Muscle layer of duodenum (tissue), 2 donors: ENCODE measurements around the gene COL23A1.
"Not testable (repeated sequence)": the region's sequence is repeated elsewhere in the genome, so short reads cannot be mapped to it uniquely, and the experiment has no call there.

Experiments
- H3K27ac ChIP-seq: one replicate; pipeline ENCODE4 v1.7.0; 2013; ENCODE audit warnings: mild to moderate bottlenecking, low read length
- H3K27me3 ChIP-seq: one replicate; pipeline ENCODE4 v1.7.0; 2013; ENCODE audit warnings: low read depth, mild to moderate bottlenecking, control low read depth, low read length
- H3K36me3 ChIP-seq, 2 donors: one replicate each; pipeline ENCODE4 v1.7.0; 2013; ENCODE audit warnings: low read length in 2 of 2, control low read depth in 1 of 2, mild to moderate bottlenecking in 1 of 2; ENCODE audit not compliant: insufficient read depth in 2 of 2, control insufficient read depth in 1 of 2
- H3K4me1 ChIP-seq, 2 donors: one replicate each; pipeline ENCODE4 v1.7.0; 2013; ENCODE audit warnings: low read length in 2 of 2, mild to moderate bottlenecking in 2 of 2, control low read depth in 1 of 2, moderate library complexity in 1 of 2; ENCODE audit not compliant: insufficient read depth in 2 of 2, control insufficient read depth in 1 of 2
- H3K4me3 ChIP-seq, 2 donors: one replicate each; pipeline ENCODE4 v1.7.0; 2013; ENCODE audit warnings: low read length in 2 of 2, low read depth in 1 of 2, mild to moderate bottlenecking in 1 of 2
- H3K9me3 ChIP-seq, 2 donors: one replicate each; pipeline ENCODE4 v1.7.0; 2013; ENCODE audit warnings: low read length in 2 of 2, control low read depth in 1 of 2, mild to moderate bottlenecking in 1 of 2; ENCODE audit not compliant: control insufficient read depth in 1 of 2
- donor health status: healthy.

COL23A1 gene

DNA sequence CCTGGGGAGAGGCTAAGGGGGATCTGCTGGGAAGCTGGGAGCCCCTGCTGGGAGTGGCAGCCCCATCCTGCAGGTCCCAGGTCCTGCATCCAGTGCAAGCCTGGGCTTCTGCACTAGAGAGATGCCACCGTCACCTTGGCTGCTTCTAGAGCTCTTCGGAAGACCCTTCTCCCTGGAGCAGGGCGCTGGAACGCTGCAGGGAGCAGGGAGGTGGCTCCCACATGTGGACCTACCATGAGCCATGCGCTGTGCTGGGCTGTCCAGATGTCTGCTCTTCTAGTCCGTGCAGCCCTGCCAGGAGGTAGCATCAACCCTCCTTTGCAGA, 266.7 kb downstream of the COL23A1 start:
- Histone ChIP-seq H3K4me3 (no peak overlapping the region), H3K36me3 (no peaks in the 10 kb centered on the region), H3K4me1 (peaks cover 0 to 5% of the 10 kb centered on the region in 2 donors), H3K27ac (no peak overlapping the region), H3K9me3 (no peaks in the 10 kb centered on the region), H3K27me3 (no peaks in the 10 kb centered on the region)

DNA sequence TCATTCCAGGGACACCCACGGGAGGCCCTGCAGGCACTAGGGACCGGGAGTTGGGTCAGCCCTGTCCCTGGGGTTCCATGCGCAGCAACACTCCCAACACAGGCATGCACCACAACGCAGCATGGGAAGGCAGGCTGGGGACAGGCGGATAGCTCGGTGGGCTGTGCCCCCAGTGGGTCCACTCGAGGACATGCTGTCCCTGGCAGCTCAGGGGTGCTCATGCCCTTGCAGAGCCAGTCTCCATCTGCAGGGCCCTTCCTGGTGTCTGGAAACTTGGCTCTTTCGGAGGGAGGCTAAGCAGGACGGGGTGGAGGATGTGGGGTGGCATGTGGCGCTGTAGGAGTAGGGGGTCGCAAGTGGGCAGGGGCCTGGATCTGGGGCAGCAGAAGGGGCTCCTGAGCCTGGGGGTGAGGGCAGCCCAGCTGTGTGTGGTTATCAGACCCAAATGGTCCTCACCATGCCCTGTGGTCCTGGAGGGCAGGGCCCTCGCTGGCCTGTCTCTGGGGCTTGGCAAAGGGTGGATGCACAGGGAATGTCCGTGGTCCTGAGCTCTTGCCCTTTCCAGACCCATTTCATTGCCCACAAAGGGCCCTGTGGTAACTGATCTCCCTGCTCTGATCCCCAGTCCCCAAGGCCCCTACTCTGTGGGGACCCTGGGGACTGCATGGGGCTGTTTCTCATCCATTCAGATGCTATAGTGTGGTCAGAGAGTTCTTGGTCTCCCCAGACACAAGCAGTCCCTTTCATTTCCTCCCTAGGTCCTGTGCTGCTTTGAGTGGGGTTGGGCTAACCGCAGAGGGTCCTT, 267.3 kb downstream of the COL23A1 start:
- Histone ChIP-seq H3K4me1 (peaks cover 0 to 5% of the 10 kb centered on the region in 2 donors), H3K27me3 (no peaks in the 10 kb centered on the region)

DNA sequence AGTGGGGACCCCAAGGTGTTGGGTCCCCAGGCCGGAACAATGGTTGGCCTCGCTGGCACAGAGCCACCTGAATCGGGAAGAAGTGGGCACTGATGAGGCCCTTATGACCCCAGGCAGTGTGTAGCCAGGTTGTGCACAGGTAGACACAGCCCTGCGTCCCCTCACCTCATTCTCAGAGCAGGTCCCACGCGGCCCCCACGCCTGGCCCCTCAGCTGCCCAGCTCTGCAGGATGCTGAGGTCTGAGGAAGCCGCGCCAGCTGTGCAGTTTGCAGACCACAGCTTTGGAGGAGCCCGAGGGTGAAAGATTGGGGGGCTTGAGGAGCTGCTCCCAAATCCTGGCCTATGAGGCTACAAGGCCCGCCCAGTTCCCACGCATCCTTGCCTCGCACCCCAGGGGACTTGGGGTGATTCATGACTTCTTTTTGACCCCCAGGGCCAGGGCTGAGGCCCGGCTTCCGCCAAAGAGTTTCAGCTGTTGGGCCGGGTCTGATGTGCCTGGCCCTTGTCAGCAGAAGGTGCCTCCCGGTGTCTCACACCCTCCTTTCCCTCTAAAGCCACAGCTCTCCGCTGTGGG, 269.8 kb downstream of the COL23A1 start:
- Histone ChIP-seq H3K27ac (no peak overlapping the region), H3K9me3 (no peaks in the 10 kb centered on the region), H3K36me3 (no peaks in the 10 kb centered on the region), H3K4me3 (no peak overlapping the region), H3K27me3 (no peaks in the 10 kb centered on the region), H3K4me1 (no peaks in the 10 kb centered on the region)

More for the DNA sequence above, 267.3 kb downstream of the COL23A1 start:
- no peaks in the 10 kb centered on the region for H3K36me3 ChIP-seq
- no peak overlapping the region for H3K27ac ChIP-seq
- no peaks in the 10 kb centered on the region for H3K9me3 ChIP-seq
- no peak overlapping the region for H3K4me3 ChIP-seq

DNA sequence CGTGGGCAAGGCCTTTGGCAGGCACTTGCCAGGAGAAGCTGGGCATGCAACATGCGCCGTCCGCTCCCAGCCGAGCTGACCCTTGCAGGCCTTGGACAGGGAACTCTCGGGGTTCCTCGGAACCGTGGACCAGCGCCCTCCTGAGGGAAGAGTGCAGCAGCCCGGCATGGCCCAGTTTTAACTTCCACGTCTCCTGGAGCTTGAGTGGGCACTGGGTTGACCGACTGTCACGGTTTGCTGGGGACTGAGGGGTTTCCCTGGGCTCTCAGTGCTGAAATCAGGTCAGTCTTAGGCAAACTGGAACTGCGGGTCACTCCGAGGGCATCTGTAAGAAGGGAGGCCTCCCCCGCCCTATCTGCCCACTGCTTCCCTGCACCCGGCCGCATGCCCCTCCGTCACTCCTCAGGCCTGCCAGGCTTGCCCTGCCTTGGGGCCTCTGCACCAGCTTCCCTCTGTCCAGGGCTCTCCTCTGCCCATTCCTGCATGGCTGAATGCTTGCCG, 270.6 kb downstream of the COL23A1 start:
- no peak overlapping the region for H3K4me3 ChIP-seq
- H3K4me1 ChIP-seq: no peaks in the 10 kb centered on the region
- no peaks in the 10 kb centered on the region for H3K9me3 ChIP-seq
- no peak overlapping the region for H3K27ac ChIP-seq
- H3K27me3 ChIP-seq: no peaks in the 10 kb centered on the region
- H3K36me3 ChIP-seq: no peaks in the 10 kb centered on the region

DNA sequence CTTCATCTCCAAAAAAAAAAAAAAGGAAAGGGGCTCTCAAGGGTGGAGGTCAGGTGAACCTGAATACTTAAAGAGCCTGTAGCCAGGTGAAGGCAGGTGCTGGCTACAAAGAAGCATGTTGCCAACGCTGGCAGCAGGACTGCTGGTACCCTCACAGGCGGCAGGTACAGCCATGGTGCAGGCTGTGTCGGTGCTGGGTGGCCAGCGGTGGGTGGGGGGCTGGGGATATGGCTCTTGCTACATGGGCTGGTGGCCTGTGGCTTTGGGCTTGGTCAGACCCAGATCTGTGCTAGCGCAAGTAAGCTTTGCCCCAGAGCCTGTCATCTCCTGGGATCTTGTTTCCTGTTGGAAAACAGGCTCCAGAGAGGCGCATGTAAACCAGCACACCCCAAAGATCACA, 271.3 kb downstream of the COL23A1 start:
- H3K36me3 ChIP-seq: no peaks in the 10 kb centered on the region
- no peaks in the 10 kb centered on the region for H3K9me3 ChIP-seq
- no peaks in the 10 kb centered on the region for H3K4me1 ChIP-seq
- no peak overlapping the region for H3K4me3 ChIP-seq
- H3K27ac ChIP-seq: no peak overlapping the region
- no peaks in the 10 kb centered on the region for H3K27me3 ChIP-seq

DNA sequence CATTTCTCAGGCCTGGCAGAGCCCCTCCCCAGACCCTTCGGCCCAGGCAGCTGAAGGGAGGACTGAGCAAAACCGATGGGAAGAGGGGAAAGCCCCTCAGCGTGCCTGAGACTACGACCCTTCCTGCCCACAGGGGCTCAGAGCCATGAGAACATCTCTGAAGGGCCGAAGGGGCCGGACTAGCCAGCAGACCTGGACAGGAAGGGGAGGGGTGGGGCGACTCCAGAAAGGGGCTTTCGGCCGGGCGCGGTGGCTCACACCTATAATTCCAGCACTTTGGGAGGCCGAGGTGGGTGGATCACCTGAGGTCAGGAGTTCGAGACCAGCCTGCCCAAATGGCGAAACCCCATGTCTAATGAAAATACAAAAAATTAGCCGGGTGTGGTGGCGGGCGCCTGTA, 271.8 kb downstream of the COL23A1 start:
- Histone ChIP-seq H3K27me3 (no peaks in the 10 kb centered on the region), H3K27ac (no peak overlapping the region), H3K36me3 (no peaks in the 10 kb centered on the region), H3K4me1 (no peaks in the 10 kb centered on the region), H3K4me3 (no peak overlapping the region), H3K9me3 (no peaks in the 10 kb centered on the region)

DNA sequence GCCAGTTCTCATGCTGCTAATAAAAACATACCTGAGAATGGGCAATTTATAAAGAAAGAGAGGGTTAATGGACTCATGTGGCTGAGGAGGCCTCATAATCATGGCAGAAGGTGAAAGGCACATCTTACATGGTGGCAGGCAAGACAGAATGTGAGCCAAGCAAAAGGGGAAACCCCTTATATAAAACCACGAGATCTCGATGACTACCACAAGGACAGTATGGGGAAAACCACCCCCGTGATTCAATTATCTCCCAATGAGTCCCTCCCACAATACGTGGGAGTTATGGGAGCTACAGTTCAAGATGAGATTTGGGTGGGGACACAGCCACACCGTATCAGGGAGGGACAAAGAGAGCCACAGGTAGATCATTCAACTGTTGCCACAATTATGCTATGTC, 272.5 kb downstream of the COL23A1 start:
- H3K27ac ChIP-seq, H3K9me3 ChIP-seq, H3K4me3 ChIP-seq, H3K27me3 ChIP-seq, H3K4me1 ChIP-seq, H3K36me3 ChIP-seq: not testable (repeated sequence)

DNA sequence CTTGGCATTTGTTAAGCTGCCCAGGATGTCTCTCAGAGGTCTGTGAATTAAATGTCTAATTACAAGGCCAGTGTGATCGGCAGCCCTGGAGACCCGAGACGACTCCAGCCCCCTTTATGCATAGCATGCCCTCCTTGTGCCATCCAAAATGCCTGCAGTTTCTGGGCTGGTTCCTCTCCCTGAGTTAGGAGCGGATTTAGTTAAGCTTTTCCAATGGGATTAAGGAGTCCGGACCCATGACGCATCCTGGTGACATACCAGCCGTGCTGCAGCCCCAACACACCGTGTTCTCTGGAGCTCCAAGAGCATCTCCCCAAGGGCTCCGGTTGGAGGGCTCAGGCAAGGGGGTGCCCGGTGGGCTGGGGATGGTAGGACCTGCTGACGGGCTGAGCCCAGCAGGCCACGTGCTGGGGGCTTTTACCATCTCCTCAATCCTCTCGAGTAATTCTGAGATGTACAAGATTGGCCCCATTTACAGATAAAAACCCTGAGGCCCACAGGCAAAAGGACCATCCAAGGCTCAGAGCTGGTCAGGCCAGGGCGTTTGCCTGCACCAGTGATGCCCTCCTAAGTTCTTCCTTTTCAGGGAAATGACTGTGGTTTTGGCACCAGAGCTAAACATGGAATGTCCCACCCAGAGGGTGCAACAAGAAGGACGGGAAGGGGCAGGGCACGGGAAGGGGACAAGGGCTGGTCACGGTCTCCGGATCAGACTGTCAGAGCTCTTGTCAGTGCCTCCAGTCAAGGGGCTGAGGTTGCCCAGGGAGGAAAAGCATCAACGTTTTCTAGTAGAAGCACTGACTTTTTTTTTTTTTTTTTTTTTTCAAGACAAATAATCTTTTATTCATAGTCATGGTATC, 275.0 kb downstream of the COL23A1 start:
- Histone ChIP-seq H3K9me3 (no peaks in the 10 kb centered on the region), H3K4me1 (no peaks in the 10 kb centered on the region), H3K27me3 (no peaks in the 10 kb centered on the region), H3K27ac (no peak overlapping the region), H3K4me3 (no peak overlapping the region), H3K36me3 (no peaks in the 10 kb centered on the region)

DNA sequence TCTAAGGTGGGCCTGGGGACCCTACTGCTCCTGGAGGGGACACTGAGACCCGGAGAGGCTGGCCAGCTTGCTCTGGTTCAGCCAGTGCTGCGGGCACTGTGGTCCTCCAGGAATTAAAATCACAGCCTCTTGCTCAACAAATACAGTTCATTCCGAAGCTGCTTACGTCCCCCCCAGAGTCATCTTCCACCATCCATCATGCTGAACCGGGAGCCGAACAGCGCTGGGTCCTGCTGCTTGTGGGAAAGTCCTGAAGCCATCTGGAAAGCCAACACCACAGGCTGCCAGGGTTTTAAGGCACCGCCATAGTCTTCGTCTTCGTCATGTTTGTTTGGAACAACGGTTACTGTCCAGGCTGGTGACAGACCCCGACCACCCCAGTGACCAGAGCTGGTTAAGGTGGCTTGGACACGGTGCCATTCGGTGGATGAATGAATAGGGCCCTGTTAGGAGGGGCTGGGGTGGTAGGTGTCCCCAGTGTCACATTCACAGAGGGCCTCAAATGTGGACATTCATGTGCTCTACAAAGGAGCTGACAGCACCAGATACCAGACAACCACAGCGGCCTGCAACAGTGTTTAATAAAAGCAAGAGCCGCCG, 276.0 kb downstream of the COL23A1 start:
- Histone ChIP-seq H3K4me3 (no peak overlapping the region), H3K27me3 (no peaks in the 10 kb centered on the region), H3K36me3 (no peaks in the 10 kb centered on the region), H3K27ac (no peak overlapping the region), H3K9me3 (no peaks in the 10 kb centered on the region), H3K4me1 (no peaks in the 10 kb centered on the region)

DNA sequence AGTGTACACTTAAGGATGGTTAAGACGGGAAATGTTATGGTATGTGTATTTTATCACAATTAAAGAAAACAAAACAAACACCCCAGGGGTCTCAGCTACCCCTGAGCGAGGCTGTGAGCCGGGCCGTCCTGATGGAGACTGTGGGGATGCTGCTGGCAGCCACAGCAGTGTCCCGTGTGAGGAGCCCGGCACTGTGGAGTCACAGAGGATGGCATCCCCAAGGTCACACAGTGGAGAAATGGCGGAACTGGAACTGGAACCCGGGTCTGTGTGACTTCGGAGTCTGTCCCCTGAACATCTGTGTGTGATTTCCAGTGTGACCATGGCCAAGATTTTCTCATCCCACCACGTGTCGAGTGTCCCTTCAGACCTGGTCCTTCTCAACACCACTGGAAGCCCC, 276.9 kb downstream of the COL23A1 start:
- Histone ChIP-seq H3K36me3 (no peaks in the 10 kb centered on the region), H3K9me3 (no peaks in the 10 kb centered on the region), H3K4me3 (no peak overlapping the region), H3K27ac (no peak overlapping the region), H3K27me3 (no peaks in the 10 kb centered on the region), H3K4me1 (no peaks in the 10 kb centered on the region)

DNA sequence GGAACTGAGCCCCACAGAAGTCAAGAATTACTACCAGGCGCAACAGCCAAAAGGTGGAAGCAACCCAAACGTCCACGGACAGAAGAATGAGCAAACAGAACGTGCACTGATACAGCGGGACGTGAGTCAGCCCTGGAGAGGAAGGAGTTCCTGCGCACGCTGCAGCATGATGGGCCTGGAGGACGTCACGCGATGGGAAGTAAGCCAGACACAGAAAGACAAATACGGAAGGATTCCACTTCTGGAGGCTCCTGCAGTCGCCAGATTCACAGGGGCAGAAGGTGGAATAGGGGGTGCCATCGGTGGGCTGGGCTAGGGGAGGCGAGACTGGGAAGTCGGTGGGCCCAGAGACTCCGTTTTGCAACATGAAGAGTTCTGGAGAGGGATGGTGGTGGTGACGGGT, 277.3 kb downstream of the COL23A1 start:
- Histone ChIP-seq H3K36me3 (no peaks in the 10 kb centered on the region), H3K27me3 (no peaks in the 10 kb centered on the region), H3K9me3 (no peaks in the 10 kb centered on the region), H3K27ac (no peak overlapping the region), H3K4me3 (no peak overlapping the region), H3K4me1 (no peaks in the 10 kb centered on the region)
